ENCODE data around the gene APOL1.
"Not testable (repeated sequence)": the region's sequence is repeated elsewhere in the genome, so short reads cannot be mapped to it uniquely, and the experiment has no call there.

DNA sequence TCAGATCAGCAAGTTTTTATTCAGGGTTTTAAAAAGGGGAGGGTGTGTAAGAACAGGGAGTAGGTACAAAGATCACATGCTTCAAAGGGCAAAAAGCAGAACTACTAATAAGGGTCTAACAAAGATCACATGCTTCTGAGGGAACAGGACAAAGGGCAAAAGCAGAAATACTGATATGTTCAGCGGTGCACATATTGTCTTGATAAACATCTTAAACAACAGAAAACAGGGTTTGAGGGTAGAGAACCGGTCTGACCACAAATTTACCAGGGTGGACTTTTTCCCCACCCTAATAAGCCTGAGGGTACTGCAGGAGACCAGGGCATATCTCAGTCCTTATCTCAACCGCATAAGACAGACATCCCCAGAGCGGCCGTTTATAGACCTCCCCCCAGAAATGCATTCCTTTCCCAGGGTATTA lies 43.4 kb upstream of the APOL1 start:
- TF ChIP-seq, protein P1, sequence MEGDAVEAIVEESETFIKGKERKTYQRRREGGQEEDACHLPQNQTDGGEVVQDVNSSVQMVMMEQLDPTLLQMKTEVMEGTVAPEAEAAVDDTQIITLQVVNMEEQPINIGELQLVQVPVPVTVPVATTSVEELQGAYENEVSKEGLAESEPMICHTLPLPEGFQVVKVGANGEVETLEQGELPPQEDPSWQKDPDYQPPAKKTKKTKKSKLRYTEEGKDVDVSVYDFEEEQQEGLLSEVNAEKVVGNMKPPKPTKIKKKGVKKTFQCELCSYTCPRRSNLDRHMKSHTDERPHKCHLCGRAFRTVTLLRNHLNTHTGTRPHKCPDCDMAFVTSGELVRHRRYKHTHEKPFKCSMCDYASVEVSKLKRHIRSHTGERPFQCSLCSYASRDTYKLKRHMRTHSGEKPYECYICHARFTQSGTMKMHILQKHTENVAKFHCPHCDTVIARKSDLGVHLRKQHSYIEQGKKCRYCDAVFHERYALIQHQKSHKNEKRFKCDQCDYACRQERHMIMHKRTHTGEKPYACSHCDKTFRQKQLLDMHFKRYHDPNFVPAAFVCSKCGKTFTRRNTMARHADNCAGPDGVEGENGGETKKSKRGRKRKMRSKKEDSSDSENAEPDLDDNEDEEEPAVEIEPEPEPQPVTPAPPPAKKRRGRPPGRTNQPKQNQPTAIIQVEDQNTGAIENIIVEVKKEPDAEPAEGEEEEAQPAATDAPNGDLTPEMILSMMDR (conservative IDR thresholded peaks at IDR 0.05): not testable (repeated sequence)
- TF ChIP-seq EZH2 (IDR thresholded peaks at IDR 0.05; ENCODE audit: low read depth): not testable (repeated sequence)

Measured in PC-9 (cell line).